Esophagus muscularis mucosa (tissue), 4 donors: Measurements from ENCODE around the gene CLDND2. TPM values are rescaled to one million over a fixed set of nuclear protein-coding genes. Genes with fewer than 3 reads are reported as not detected.
"Not testable (repeated sequence)": the region's sequence is repeated elsewhere in the genome, so short reads cannot be mapped to it uniquely, and the experiment has no call there.

Source experiments
- DNase-seq: peaks from one replicate; pipeline ENCODE4 v3.0.0-alpha.2; 2017; ENCODE audit errors: extremely low spot score
- H3K27ac ChIP-seq, 4 donors: fragments of 200-600 bp; sonication (generic); replicated peaks in 1 of 4; 1 replicate in 3 of 4; 2 replicates in 1 of 4; pipeline ENCODE4 v1.5.1; 2016 to 2019; ENCODE audit warnings: mild to moderate bottlenecking in 1 of 4
- H3K27me3 ChIP-seq, 4 donors: fragments of 200-600 bp; sonication (generic); one replicate each; pipeline versions ENCODE4 v1.5.1 to v1.6.0; 2016 to 2019
- H3K36me3 ChIP-seq, 4 donors: fragments of 200-600 bp; sonication (generic); one replicate each; pipeline ENCODE4 v1.5.1; 2016 to 2019
- H3K4me1 ChIP-seq, 4 donors: fragments of 200-600 bp; sonication (generic); one replicate each; pipeline ENCODE4 v1.5.1; 2016 to 2019
- H3K4me3 ChIP-seq, 4 donors: fragments of 200-600 bp; sonication (generic); 1 replicate in 2 of 4; 2 replicates in 2 of 4; pipeline ENCODE4 v1.5.1; 2016 to 2019; ENCODE audit warnings: mild to moderate bottlenecking in 4 of 4, moderate library complexity in 1 of 4
- H3K9me3 ChIP-seq, 4 donors: fragments of 200-600 bp; sonication (generic); 1 replicate in 3 of 4; 2 replicates in 1 of 4; pipeline ENCODE4 v1.5.1; 2016 to 2019
- EP300 ChIP-seq: sonication (generic); formaldehyde crosslinking; IDR thresholded peaks from one replicate; pipeline ENCODE4 v1.6.1; 2017; ENCODE audit warnings: antibody characterized with exemption
- POLR2A ChIP-seq: fragments of 450-650 bp; IDR thresholded peaks from one replicate; pipeline ENCODE4 v1.6.1; 2017; ENCODE audit warnings: antibody characterized with exemption, moderate library complexity, mild to moderate bottlenecking, low read depth
- POLR2AphosphoS5 ChIP-seq, 2 donors: sonication (generic); formaldehyde crosslinking; IDR thresholded peaks; one replicate each; pipeline ENCODE4 v1.6.1; 2017; ENCODE audit warnings: antibody characterized with exemption in 2 of 2
- WGBS: methylation state at CpG from one replicate; pipeline ENCODE4 v1.1.5; 2018; 5-methylcytosine and 5-hydroxymethylcytosine counted together
- intact Hi-C: fragments of 100-400 bp; cut with DNase I; formaldehyde crosslinking; loops from one replicate; pipeline ENCODE4 v1.15.1; 2023
- total RNA-seq, 4 donors: library from RNA; depleted of rRNA; stranded (reverse); fragments of >200 nt; gene quantifications; one replicate each; pipeline versions ENCODE4 v1.1.0 to v1.2.1, GENCODE V29; 2016
- TF ChIP-seq, protein P1 (sequence below), 3 experiments: fragments of 200-600 bp in 2 of 3; fragments of 450-650 bp in 1 of 3; sonication (generic) in 2 of 3; IDR thresholded peaks; one replicate each; pipeline ENCODE4 v1.5.1; 2017 to 2019; ENCODE audit warnings: antibody characterized with exemption in 3 of 3, mild to moderate bottlenecking in 2 of 3, moderate library complexity in 1 of 3

CLDND2 gene
- total RNA-seq, 4 donors from 2014 or later, result not detected

- no peak overlapping the region for H3K4me3 ChIP-seq
- TF ChIP-seq, protein P1, sequence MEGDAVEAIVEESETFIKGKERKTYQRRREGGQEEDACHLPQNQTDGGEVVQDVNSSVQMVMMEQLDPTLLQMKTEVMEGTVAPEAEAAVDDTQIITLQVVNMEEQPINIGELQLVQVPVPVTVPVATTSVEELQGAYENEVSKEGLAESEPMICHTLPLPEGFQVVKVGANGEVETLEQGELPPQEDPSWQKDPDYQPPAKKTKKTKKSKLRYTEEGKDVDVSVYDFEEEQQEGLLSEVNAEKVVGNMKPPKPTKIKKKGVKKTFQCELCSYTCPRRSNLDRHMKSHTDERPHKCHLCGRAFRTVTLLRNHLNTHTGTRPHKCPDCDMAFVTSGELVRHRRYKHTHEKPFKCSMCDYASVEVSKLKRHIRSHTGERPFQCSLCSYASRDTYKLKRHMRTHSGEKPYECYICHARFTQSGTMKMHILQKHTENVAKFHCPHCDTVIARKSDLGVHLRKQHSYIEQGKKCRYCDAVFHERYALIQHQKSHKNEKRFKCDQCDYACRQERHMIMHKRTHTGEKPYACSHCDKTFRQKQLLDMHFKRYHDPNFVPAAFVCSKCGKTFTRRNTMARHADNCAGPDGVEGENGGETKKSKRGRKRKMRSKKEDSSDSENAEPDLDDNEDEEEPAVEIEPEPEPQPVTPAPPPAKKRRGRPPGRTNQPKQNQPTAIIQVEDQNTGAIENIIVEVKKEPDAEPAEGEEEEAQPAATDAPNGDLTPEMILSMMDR (IDR thresholded peaks at IDR 0.05), result peak; percentile 37 to 58 (median 41)
- no peak for TF ChIP-seq EP300
- H3K36me3 ChIP-seq, result no peaks in the 10 kb centered on the region
- intact Hi-C loops, result no loop called here
- H3K9me3 ChIP-seq, result peaks cover 0 to 11% (median 8%) of the 10 kb centered on the region in 4 donors
- peaks cover 0 to 7% (median 0%) of the 10 kb centered on the region in 4 donors for H3K27me3 ChIP-seq
- H3K27ac ChIP-seq, result no peak overlapping the region
- 49% methylated on average over 7 of the region's 7 CpGs for WGBS
- H3K4me1 ChIP-seq, result peaks cover 9 to 14% (median 13%) of the 10 kb centered on the region in 4 donors
- DNase-seq, result no peak
These were observed 29.4 kb upstream of the CLDND2 start for GRCh38 chr19:51398096-51398704.

DNA sequence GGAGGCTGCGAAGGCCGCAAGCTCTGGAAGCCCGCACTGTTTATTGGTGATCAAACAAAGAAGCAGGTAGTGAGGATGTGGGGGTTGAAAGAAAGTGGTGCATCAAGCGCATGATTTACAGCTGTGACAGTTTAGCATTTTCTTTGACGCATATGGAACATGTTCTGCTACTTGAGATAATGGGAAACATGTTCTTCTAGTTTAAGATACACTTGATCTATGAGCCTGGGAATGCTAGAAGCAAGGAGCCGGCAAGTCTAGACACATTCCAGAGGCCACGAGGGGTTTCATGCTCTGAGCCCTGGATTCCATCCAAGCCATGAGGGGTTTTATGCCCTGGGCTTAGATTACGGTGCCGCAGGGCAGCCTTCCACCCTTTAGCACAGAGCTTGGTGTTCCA is 28.6 kb upstream of the CLDND2 start:
- DNase-seq, H3K4me3 ChIP-seq, intact Hi-C loops, H3K27ac ChIP-seq, H3K27me3 ChIP-seq, H3K36me3 ChIP-seq: not testable (repeated sequence)
- peaks cover 9 to 14% (median 13%) of the 10 kb centered on the region in 4 donors for H3K4me1 ChIP-seq
- 77% methylated on average over 8 of the region's 9 CpGs for WGBS
- H3K9me3 ChIP-seq, result peaks cover 0 to 11% (median 6%) of the 10 kb centered on the region in 4 donors

- 96% methylated on average over 2 of the region's 2 CpGs for WGBS
- H3K27me3 ChIP-seq, result no peaks in the 10 kb centered on the region
- peaks cover 9 to 14% (median 13%) of the 10 kb centered on the region in 4 donors for H3K4me1 ChIP-seq
- H3K9me3 ChIP-seq, result no peaks in the 10 kb centered on the region
- no peak for TF ChIP-seq POLR2AphosphoS5 (IDR thresholded peaks at IDR 0.05)
- TF ChIP-seq, protein P1 (IDR thresholded peaks at IDR 0.05), result no peak
- TF ChIP-seq EP300, result no peak
- TF ChIP-seq POLR2A, result no peak
- intact Hi-C loops, result no loop called here
- no peaks in the 10 kb centered on the region for H3K36me3 ChIP-seq
- no peak overlapping the region for H3K4me3 ChIP-seq
- no peak overlapping the region for H3K27ac ChIP-seq
- no peak for DNase-seq
These were observed 27.4 kb upstream of the CLDND2 start for GRCh38 chr19:51396175-51396574.

GRCh38 chr19:51394050-51394836 is 25.4 kb upstream of the CLDND2 start:
- intact Hi-C loops, result loop anchor here (5.0 kb wide), 1 partner anchor 52 kb away; the partner anchor contains the start of gene VSIG10L
- Histone ChIP-seq H3K4me3 (peak overlapping the region; percentile 45 to 59 (median 48)), H3K9me3 (no peaks in the 10 kb centered on the region), H3K27ac (peak overlapping the region; percentile 69 to 81 (median 78)), H3K36me3 (no peaks in the 10 kb centered on the region), H3K27me3 (no peaks in the 10 kb centered on the region), H3K4me1 (peaks cover 9 to 14% (median 13%) of the 10 kb centered on the region in 4 donors)
- peak; percentile 98 for DNase-seq
- TF ChIP-seq, protein P1 (IDR thresholded peaks at IDR 0.05), result no peak
- peak; percentile 62 to 80 for TF ChIP-seq POLR2AphosphoS5 (IDR thresholded peaks at IDR 0.05)
- no peak for TF ChIP-seq POLR2A
- WGBS, result under 1% methylated on average over 43 of the region's 45 CpGs

GRCh38 chr19:51392701-51393100 is 23.9 kb upstream of the CLDND2 start:
- TF ChIP-seq, protein P1 (IDR thresholded peaks at IDR 0.05), result no peak
- TF ChIP-seq POLR2AphosphoS5 (IDR thresholded peaks at IDR 0.05) (no peak), POLR2A (no peak)
- H3K4me1 ChIP-seq, result peaks cover 9 to 14% (median 13%) of the 10 kb centered on the region in 4 donors
- no peaks in the 10 kb centered on the region for H3K27me3 ChIP-seq
- DNase-seq, result no peak
- no peak overlapping the region for H3K27ac ChIP-seq
- no peaks in the 10 kb centered on the region for H3K36me3 ChIP-seq
- H3K9me3 ChIP-seq, result no peaks in the 10 kb centered on the region
- WGBS, result 69% methylated on average over 1 of the region's 1 CpG
- intact Hi-C loops, result loop anchor here (5.0 kb wide), 1 partner anchor 50 kb away; the partner anchor contains the start of gene VSIG10L
- no peak overlapping the region for H3K4me3 ChIP-seq
